ENCODE measurements around the gene MINK1. TPM values are rescaled to one million over a fixed set of nuclear protein-coding genes. Genes with fewer than 3 reads are reported as not detected.
A peak's percentile ranks its signal among the peaks of the same experiment; 100 is the strongest.

Gene MINK1
- total RNA-seq, 1 donor from 2014 or later: 13.0 TPM

DNA sequence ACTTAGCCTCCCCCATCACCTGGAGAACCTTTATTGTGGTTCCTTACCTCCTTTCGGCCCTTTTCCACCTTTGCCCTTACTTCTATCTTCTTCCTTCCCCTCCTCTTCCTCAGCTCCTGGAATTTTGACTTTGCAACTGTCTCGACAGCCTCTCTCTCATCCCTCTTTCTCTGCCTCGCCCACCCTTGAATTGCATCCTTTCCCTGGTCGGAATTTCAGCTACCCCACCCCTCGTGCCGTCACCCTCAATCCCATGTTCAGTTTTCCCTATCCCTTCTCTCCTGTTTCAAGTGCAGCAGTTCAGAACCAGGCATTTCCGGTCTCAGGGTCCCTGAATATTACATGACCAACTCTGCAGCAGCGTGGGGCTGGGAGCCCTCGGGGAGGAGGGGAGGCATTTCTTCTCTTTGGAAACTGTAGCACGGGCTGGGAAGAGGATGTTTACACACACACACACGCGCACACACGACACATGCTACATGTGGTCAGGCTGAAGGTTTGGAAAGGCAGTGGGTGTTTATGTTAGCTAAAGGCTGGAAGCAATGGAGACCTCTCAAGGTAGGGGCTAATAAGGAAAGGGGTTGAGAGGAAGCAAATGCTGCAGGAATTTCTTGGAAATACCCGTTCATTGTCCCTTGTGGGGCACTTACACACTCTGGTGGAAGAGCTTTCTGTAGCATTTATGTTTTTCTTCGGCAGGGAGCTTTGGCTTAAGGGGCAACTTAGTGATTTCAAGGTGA is 971 bp downstream of the MINK1 start:
- Histone ChIP-seq H3K9me3 (ENCODE audit: control insufficient read depth in 3 of 3, low read length in 3 of 3) (no peaks in the 10 kb centered on the region), H3K9ac (ENCODE audit: low read depth in 1 of 3, low read length in 3 of 3) (peak overlapping the region; percentile 79 to 92 (median 83)), H3K36me3 (ENCODE audit: control insufficient read depth in 3 of 3, insufficient read depth in 3 of 3, low read length in 3 of 3) (peaks cover 0 to 5% (median 0%) of the 10 kb centered on the region in 3 donors), H3K27ac (ENCODE audit: low read depth, low read length) (peak overlapping the region; percentile 82), H3K4me1 (ENCODE audit: control insufficient read depth in 3 of 3, insufficient read depth in 3 of 3, low read length in 3 of 3) (peaks cover 28 to 41% (median 40%) of the 10 kb centered on the region in 3 donors), H3K4me3 (ENCODE audit: low read length in 3 of 3) (peak overlapping the region; percentile 87 to 88 (median 88)), H3K27me3 (ENCODE audit: control insufficient read depth in 3 of 3, insufficient read depth in 3 of 3, low read length in 3 of 3) (no peaks in the 10 kb centered on the region)

- peak overlapping the region in 1 of 3 donors; percentile 87 for H3K4me3 ChIP-seq (ENCODE audit: low read length in 3 of 3)
- H3K9ac ChIP-seq (ENCODE audit: low read depth in 1 of 3, low read length in 3 of 3): peak overlapping the region; percentile 24 to 92 (median 83)
- H3K9me3 ChIP-seq (ENCODE audit: control insufficient read depth in 3 of 3, low read length in 3 of 3): no peaks in the 10 kb centered on the region
- peak overlapping the region; percentile 82 for H3K27ac ChIP-seq (ENCODE audit: low read depth, low read length)
- peaks cover 28 to 41% (median 40%) of the 10 kb centered on the region in 3 donors for H3K4me1 ChIP-seq (ENCODE audit: control insufficient read depth in 3 of 3, insufficient read depth in 3 of 3, low read length in 3 of 3)
- peaks cover 0 to 5% (median 0%) of the 10 kb centered on the region in 3 donors for H3K36me3 ChIP-seq (ENCODE audit: control insufficient read depth in 3 of 3, insufficient read depth in 3 of 3, low read length in 3 of 3)
- H3K27me3 ChIP-seq (ENCODE audit: control insufficient read depth in 3 of 3, insufficient read depth in 3 of 3, low read length in 3 of 3): no peaks in the 10 kb centered on the region
Observed at GRCh38 chr17:4834681-4835020, 1.5 kb downstream of the MINK1 start.

DNA sequence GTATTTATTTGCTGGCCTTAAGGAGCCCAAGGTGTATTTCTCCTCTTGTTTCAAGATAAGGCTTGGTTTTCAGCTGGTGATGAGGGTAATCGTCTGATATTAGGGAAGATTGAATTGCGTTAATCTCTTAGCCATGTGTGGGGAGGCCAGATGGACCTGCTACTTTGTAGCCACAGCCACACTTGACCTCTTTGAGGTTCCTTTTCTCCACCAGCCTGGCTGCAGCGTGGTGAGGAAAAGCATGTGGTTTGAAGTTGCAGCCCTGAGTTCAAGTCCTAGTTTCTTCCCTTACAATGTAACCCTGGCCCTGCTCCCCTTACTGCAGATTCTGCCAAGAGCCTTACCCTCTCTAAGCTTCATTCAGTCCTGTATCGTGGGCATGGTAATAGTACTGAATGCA is 3.1 kb downstream of the MINK1 start:
- Histone ChIP-seq H3K27me3 (ENCODE audit: control insufficient read depth in 3 of 3, insufficient read depth in 3 of 3, low read length in 3 of 3) (no peaks in the 10 kb centered on the region), H3K36me3 (ENCODE audit: control insufficient read depth in 3 of 3, insufficient read depth in 3 of 3, low read length in 3 of 3) (peaks cover 0 to 5% (median 0%) of the 10 kb centered on the region in 3 donors), H3K27ac (ENCODE audit: low read depth, low read length) (no peak overlapping the region), H3K4me3 (ENCODE audit: low read length in 3 of 3) (no peak overlapping the region), H3K9ac (ENCODE audit: low read depth in 1 of 3, low read length in 3 of 3) (peak overlapping the region in 1 of 3 donors; percentile 7), H3K4me1 (ENCODE audit: control insufficient read depth in 3 of 3, insufficient read depth in 3 of 3, low read length in 3 of 3) (peaks cover 31 to 43% (median 41%) of the 10 kb centered on the region in 3 donors), H3K9me3 (ENCODE audit: control insufficient read depth in 3 of 3, low read length in 3 of 3) (no peaks in the 10 kb centered on the region)

DNA sequence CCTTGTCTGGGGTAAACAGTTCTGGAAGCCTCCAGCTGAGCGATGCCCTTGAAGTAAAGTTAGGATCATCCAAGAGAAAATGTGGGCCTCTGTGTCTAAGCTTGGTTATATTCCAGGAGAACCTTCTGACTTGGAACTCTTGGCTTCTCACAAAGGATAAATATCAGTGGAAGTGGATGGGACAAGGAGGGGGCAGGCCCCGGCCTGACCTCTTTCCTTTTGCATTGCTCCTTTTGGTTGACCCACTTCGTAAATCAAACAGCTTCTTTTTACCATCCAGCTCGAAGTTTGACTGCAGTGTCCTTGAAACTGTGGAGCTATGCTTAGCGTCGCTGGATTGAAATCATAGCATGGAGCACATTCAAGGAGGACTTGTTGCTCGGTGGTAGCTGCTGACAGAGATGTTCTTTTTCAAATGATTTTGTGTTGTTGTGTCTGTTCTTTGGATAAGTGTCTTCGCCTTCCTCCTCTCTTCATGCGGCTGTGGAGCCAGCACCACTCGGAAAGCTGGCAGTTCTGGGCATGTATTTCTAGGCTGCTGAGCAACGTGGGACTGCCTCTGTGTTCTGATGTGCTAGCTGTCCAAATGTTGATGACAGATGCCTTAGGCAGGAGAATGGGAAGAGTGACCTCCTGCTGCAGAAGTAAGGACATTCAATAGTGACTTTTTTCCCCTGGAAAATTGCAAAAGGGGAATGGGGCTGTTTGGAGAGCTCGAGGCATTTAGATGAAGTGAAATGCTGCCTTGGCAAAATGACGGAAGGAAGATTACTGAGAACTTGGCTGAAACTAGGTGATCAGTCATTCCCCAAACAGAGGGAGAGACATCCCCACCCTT is 4.5 kb downstream of the MINK1 start:
- Histone ChIP-seq H3K9me3 (ENCODE audit: control insufficient read depth in 3 of 3, low read length in 3 of 3) (no peaks in the 10 kb centered on the region), H3K4me3 (ENCODE audit: low read length in 3 of 3) (no peak overlapping the region), H3K4me1 (ENCODE audit: control insufficient read depth in 3 of 3, insufficient read depth in 3 of 3, low read length in 3 of 3) (peaks cover 31 to 43% (median 41%) of the 10 kb centered on the region in 3 donors), H3K27ac (ENCODE audit: low read depth, low read length) (peak overlapping the region; percentile 17), H3K9ac (ENCODE audit: low read depth in 1 of 3, low read length in 3 of 3) (peak overlapping the region in 2 of 3 donors; percentile 1 to 34), H3K27me3 (ENCODE audit: control insufficient read depth in 3 of 3, insufficient read depth in 3 of 3, low read length in 3 of 3) (no peaks in the 10 kb centered on the region), H3K36me3 (ENCODE audit: control insufficient read depth in 3 of 3, insufficient read depth in 3 of 3, low read length in 3 of 3) (peaks cover 0 to 5% (median 0%) of the 10 kb centered on the region in 3 donors)

- Histone ChIP-seq H3K9me3 (ENCODE audit: control insufficient read depth in 3 of 3, low read length in 3 of 3) (no peaks in the 10 kb centered on the region), H3K4me1 (ENCODE audit: control insufficient read depth in 3 of 3, insufficient read depth in 3 of 3, low read length in 3 of 3) (peaks cover 31 to 43% (median 41%) of the 10 kb centered on the region in 3 donors), H3K27me3 (ENCODE audit: control insufficient read depth in 3 of 3, insufficient read depth in 3 of 3, low read length in 3 of 3) (no peaks in the 10 kb centered on the region), H3K9ac (ENCODE audit: low read depth in 1 of 3, low read length in 3 of 3) (peak overlapping the region in 1 of 3 donors; percentile 34), H3K36me3 (ENCODE audit: control insufficient read depth in 3 of 3, insufficient read depth in 3 of 3, low read length in 3 of 3) (peaks cover 0 to 5% (median 0%) of the 10 kb centered on the region in 3 donors), H3K27ac (ENCODE audit: low read depth, low read length) (no peak overlapping the region), H3K4me3 (ENCODE audit: low read length in 3 of 3) (no peak overlapping the region)
Observed at GRCh38 chr17:4838309-4838785, 5.2 kb downstream of the MINK1 start.

DNA sequence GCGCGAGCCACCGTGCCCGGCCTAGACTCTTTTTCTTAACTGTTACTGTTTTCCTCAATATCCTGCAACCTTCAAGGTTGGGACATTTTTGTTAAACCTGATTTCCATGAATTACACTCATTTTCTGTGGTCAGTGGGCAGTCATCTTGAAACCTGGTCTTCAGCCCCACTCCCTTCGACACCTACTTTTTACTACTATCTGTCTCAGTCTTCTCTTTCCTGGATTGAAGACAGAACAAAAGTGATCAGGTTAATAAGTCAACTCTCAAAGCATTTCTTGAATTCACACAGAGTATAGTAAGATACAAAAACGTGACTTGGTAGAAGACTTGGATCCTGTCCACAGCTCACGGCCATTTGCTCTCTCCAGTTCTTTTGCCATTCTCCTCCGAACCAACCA is 6.1 kb downstream of the MINK1 start:
- H3K27me3 ChIP-seq (ENCODE audit: control insufficient read depth in 3 of 3, insufficient read depth in 3 of 3, low read length in 3 of 3): no peaks in the 10 kb centered on the region
- H3K9ac ChIP-seq (ENCODE audit: low read depth in 1 of 3, low read length in 3 of 3): no peak overlapping the region
- peaks cover 25 to 38% (median 35%) of the 10 kb centered on the region in 3 donors for H3K4me1 ChIP-seq (ENCODE audit: control insufficient read depth in 3 of 3, insufficient read depth in 3 of 3, low read length in 3 of 3)
- no peak overlapping the region for H3K27ac ChIP-seq (ENCODE audit: low read depth, low read length)
- no peak overlapping the region for H3K4me3 ChIP-seq (ENCODE audit: low read length in 3 of 3)
- H3K36me3 ChIP-seq (ENCODE audit: control insufficient read depth in 3 of 3, insufficient read depth in 3 of 3, low read length in 3 of 3): peaks cover 0 to 5% (median 0%) of the 10 kb centered on the region in 3 donors
- no peaks in the 10 kb centered on the region for H3K9me3 ChIP-seq (ENCODE audit: control insufficient read depth in 3 of 3, low read length in 3 of 3)

- H3K4me3 ChIP-seq (ENCODE audit: low read length in 3 of 3): no peak overlapping the region
- H3K36me3 ChIP-seq (ENCODE audit: control insufficient read depth in 3 of 3, insufficient read depth in 3 of 3, low read length in 3 of 3): peaks cover 0 to 5% (median 0%) of the 10 kb centered on the region in 3 donors
- peaks cover 17 to 30% (median 28%) of the 10 kb centered on the region in 3 donors for H3K4me1 ChIP-seq (ENCODE audit: control insufficient read depth in 3 of 3, insufficient read depth in 3 of 3, low read length in 3 of 3)
- no peaks in the 10 kb centered on the region for H3K27me3 ChIP-seq (ENCODE audit: control insufficient read depth in 3 of 3, insufficient read depth in 3 of 3, low read length in 3 of 3)
- H3K9ac ChIP-seq (ENCODE audit: low read depth in 1 of 3, low read length in 3 of 3): no peak overlapping the region
- H3K27ac ChIP-seq (ENCODE audit: low read depth, low read length): no peak overlapping the region
- H3K9me3 ChIP-seq (ENCODE audit: control insufficient read depth in 3 of 3, low read length in 3 of 3): no peaks in the 10 kb centered on the region
Observed at GRCh38 chr17:4839965-4840892, 7.1 kb downstream of the MINK1 start.

DNA sequence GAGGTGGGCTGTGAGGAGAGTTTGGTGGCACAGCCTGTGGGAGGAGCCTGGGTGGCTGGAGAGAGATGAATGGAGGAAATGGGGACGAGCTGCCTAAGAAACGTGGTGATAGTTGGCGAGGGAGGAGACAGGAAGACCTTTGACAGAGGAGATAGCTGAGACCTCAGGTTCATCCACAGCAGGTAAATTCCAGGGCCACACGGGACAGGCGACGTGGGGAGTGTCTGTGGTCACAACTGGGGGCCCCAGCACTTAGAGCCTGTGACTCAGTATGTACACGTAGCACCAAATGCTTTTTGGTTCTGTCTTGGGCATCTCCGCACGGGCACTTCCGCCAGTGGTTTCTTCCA is 7.7 kb downstream of the MINK1 start:
- H3K36me3 ChIP-seq (ENCODE audit: control insufficient read depth in 3 of 3, insufficient read depth in 3 of 3, low read length in 3 of 3): peaks cover 0 to 5% (median 0%) of the 10 kb centered on the region in 3 donors
- peaks cover 14 to 26% (median 23%) of the 10 kb centered on the region in 3 donors for H3K4me1 ChIP-seq (ENCODE audit: control insufficient read depth in 3 of 3, insufficient read depth in 3 of 3, low read length in 3 of 3)
- no peak overlapping the region for H3K27ac ChIP-seq (ENCODE audit: low read depth, low read length)

DNA sequence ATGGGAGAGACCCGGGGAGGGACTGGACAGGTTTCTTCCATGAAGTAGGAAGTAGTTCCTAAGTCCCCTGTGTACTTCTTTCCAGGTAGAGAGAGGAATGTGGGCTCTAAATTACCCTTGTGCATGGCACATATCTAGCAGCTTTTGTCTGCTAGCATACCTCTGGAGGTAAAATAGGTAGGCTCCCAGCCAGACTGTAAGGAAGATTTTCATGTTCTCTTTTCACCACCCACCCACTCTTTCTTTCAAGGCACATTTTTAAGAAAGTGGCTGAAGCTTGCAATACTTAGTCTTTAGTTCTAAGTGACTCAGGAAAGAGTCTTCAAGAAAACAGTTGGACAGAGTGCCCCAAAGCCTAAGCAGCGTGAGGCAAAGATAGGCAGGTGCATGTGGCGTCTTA is 9.2 kb downstream of the MINK1 start:
- Histone ChIP-seq H3K27ac (ENCODE audit: low read depth, low read length) (no peak overlapping the region), H3K4me3 (ENCODE audit: low read length in 3 of 3) (no peak overlapping the region), H3K4me1 (ENCODE audit: control insufficient read depth in 3 of 3, insufficient read depth in 3 of 3, low read length in 3 of 3) (peaks cover 13 to 17% (median 15%) of the 10 kb centered on the region in 3 donors), H3K36me3 (ENCODE audit: control insufficient read depth in 3 of 3, insufficient read depth in 3 of 3, low read length in 3 of 3) (peaks cover 0 to 5% (median 0%) of the 10 kb centered on the region in 3 donors), H3K27me3 (ENCODE audit: control insufficient read depth in 3 of 3, insufficient read depth in 3 of 3, low read length in 3 of 3) (no peaks in the 10 kb centered on the region), H3K9me3 (ENCODE audit: control insufficient read depth in 3 of 3, low read length in 3 of 3) (no peaks in the 10 kb centered on the region), H3K9ac (ENCODE audit: low read depth in 1 of 3, low read length in 3 of 3) (no peak overlapping the region)

More for the DNA sequence above, 7.7 kb downstream of the MINK1 start:
- no peaks in the 10 kb centered on the region for H3K9me3 ChIP-seq (ENCODE audit: control insufficient read depth in 3 of 3, low read length in 3 of 3)
- H3K27me3 ChIP-seq (ENCODE audit: control insufficient read depth in 3 of 3, insufficient read depth in 3 of 3, low read length in 3 of 3): no peaks in the 10 kb centered on the region
- H3K4me3 ChIP-seq (ENCODE audit: low read length in 3 of 3): no peak overlapping the region
- no peak overlapping the region for H3K9ac ChIP-seq (ENCODE audit: low read depth in 1 of 3, low read length in 3 of 3)
